Dermis blood vessel endothelial cell (primary cell): ENCODE measurements around the gene GULP1. TPM values are rescaled to one million over a fixed set of nuclear protein-coding genes. Genes with fewer than 3 reads are reported as not detected.
"Not testable (repeated sequence)": the region's sequence is repeated elsewhere in the genome, so short reads cannot be mapped to it uniquely, and the experiment has no call there.

ENCODE experiments used
- DNase-seq: peaks from one replicate; pipeline ENCODE4 v3.0.0; 2010
- total RNA-seq: library from RNA; depleted of rRNA; stranded (reverse); fragments of >200 nt; gene quantifications from 2 replicates; pipeline ENCODE4 v1.2.3, GENCODE V29; 2014

The GULP1 gene
- total RNA-seq, 1 donor from 2014 or later = 15.7 TPM

DNA sequence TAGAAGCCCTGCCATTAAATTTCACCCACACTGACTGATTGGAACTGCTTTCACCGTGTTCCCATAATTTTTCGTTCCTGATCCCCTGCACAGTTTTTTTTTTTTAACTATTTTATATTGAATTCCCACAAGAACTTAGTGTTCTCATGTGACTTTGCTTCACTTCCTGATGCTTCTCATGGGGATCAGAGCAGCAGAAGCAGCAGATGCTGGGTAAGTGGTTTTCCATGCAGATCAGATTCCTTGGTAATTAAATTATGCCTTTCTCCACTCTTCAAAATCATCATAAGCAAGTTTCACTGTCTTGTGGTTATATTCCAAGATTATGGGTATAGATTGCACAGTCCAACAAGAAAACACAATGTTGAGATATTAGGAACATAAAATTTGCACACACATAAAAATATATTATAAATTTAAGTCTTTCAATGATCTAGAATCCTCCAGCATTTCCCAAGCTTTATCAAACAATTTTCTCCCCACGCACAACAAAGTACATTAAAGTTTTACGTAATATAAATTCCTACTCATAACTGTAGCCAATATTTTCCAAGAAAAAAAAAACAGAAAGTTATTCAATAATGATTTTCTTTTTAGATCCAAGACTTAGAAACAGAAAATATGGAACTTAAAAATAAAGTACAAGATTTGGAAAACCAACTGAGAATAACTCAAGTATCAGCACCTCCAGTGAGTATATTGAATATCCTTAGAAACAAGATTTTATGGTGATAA, 277.9 kb downstream of the GULP1 start:
- DNase-seq = no peak

DNA sequence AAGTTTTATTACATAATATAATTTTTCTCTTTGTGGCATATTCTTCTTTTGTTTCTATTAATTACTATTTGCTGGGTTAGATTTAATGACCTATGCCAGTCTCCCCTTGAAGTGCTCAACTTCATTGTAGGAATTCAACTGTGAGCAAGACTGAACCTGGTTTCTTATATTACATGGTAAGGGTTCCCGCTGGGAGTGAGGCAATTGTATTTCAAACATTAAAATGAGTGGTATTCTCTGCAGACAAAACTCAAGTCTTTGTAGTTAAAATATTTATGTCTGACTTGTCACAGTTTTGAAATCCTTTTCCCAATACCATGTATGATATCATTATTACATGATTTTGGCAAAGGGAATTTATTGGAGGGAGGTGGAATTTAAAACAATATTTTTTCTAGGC, 278.7 kb downstream of the GULP1 start:
- no peak for DNase-seq

DNA sequence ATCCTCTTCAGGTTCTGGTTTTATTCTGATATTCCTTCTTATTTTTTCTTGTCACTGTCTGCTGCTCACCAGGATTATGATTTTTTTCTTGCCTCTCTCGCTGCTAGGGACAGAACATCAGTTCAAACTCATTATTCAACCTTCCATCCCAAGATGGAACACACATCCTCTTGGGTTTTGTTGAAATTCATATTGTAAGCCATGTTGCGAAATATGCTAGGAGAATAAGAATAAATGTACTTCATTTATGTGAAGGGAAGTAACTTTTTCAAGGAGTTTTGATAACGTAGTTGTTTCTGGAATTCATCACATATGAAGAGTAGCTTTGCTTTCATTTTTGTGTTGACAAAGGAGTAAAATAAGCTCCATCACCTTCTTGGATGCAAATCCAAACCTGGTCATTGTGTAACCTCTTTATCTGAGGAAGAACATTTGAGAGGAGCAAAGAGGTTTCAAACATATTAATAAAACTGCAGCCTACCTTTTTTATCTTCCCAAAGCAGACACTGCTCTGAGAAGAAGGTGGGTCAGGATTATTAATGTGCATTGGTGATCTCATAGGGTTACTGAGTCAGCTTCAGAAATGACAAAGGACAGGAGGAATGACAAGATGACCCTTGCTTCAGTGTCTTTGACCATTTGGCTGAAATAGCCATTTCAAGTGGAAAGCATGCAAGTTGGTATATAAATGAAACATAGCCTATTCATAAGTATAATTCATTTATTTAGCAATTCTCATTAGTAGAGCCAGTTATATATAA, 280.0 kb downstream of the GULP1 start:
- no peak for DNase-seq

DNA sequence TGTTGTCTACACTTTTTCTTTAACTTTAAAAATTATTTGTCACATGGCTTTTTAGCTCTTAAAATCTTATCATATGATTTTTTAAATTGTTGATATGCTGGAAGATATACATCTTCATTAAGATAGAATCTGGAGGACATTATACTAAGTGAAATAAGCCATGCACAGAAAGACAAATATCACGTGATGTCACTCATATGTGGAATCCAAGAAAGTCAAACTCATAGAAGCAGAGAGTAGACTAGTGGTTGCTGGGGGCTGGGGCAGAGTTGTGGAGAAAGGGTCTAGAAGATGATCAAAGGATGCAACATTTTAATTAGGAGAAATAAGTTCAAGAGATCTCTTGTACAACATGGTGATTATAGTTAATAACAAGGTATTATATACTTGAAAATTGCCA, 280.9 kb downstream of the GULP1 start:
- DNase-seq = no peak

DNA sequence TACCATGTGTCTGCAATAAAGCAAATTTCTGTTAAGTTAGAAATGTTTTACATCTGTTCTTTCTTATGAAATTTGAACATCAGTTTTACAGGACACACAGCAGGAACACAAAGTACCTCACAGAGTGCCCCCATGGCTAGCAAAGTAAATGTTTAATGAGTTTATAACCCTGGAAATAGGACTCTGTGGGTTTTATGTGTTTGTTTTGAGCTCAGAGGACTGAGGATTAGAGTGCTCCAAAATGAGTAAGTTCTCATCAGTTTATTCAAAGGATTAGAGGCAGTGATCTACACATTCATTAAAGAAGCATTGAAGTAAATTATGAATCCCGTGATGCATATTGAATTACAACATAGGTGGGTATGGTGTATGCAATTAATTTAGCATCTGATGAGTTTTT, 281.8 kb downstream of the GULP1 start:
- no peak for DNase-seq

DNA sequence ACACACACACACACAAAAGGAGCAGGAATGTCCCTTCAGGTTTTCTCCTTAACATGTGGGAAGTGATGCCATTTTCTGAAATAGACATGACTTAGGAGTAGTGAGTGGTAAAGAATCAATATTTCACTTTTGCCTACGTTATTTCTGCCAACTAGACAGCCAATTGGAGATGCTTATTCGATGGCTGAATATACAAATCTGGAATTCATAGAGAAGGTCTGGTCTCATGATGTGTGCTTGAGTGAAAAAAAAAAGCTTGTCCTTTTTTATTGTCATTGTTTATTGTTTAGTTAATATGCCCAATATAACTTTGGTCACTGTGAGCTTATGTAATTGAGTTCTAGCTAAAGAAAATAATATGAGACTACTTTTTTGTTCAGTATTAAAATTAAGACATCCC, 284.3 kb downstream of the GULP1 start:
- no peak for DNase-seq

DNA sequence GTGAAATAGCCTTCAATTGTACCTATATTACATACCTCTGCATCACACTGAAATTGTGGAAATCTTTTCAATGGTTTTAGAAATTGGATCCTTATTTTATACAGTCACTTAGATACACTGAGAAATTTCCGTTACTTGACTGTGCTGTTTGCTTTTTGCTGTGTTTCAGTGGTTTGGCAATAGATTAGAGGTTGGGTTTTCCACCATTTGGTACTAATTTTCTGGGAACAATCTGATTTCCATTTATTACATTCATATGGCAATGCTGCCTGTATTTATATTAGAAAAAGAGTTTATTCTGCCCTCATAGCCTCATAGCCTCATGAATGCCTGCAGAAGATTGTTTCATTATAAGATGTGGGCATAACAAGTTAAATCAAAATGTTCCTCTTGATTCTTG, 285.0 kb downstream of the GULP1 start:
- DNase-seq = no peak

DNA sequence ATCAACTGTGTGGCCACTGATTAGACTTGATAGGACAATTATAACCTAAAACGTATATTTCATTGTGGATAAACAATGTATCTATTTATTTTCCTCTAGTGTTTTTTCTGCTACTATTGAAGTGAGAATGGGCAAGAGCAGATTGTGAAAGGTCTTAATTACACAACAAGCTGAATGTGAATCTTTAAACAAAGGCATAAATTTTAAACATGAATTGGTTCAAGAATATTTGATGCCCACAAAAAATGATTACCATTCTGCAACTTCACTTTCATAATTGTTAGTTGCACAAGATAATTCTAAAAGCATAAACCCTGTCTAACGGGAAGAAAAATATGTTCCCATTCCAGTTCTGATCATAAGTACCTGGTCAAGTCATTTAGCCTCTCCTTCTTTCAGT, 285.6 kb downstream of the GULP1 start:
- DNase-seq = no peak

DNA sequence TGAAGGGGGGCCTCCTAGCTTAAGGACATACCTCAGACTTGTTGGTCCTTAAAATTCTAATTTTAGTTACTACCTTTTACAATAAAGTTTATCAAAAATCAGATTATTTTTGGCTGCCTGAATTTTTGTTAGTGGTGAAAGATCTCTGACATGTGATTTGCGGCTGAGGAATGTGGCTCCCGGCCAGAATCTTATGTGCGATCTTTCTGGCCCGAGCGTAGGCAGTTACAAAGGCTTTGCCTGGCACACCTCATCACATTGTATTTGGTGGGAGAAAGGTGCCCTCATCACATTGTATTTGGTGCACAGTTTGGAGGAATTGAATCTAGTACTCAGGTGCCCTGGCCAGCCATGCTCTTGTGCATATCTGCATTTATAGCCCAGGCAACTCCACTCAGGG, 289.1 kb downstream of the GULP1 start:
- DNase-seq = no peak

DNA sequence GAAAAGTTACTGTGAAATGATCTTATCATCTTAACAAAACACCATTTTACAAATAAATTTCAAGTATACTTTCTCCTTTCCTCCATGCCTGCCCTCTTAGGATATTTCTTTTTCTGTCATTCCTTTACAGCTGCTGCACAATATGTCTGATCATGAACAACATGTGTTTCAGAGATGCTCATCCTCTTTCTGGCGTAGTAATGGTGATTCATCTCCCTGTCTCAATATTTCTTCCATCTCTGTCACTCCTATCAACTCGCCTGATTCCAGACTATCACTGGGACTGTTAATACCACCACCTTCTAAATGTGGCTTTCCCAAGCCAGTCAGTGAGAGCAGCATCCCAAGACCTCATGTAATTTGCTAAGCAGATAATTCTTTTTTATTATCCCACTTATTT, 290.5 kb downstream of the GULP1 start:
- DNase-seq = no peak

DNA sequence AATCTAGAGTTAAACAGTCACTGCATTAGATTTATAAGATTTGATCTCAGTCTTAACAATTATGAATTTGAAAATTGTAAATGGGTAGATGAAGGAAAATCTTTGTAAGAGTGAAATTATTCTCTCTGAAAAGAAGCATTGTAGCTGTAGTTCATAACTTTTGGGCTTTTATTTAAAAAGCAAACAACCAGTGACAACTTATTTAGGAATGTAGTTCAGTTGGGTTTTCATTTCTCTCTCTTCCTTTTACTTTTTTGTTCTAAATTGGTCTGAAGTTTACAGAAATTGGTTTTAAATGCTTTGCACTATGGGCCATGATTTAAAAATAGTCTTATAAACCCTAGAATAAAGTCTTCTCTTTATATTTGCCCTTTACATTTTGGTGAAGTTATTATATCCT, 296.6 kb downstream of the GULP1 start:
- no peak for DNase-seq

DNA sequence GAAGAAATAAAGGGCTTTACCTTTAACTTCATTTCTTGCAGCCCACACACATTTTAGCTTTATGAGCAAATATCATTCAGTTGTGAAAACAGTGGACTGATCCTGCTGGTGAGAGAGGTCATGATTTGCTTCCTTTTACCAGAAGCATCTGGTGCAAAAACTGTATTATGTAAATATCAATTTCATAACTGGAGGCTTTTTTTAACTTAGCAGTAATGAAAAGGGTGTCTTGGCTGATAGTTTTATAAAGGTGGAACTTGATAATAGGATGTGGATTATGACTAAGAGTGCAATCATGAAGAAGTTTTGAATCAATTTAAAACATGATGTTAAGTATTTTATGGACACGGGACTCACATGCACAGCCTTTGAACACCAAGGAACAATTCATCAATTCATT, 304.4 kb downstream of the GULP1 start:
- peak; percentile 50 for DNase-seq

DNA sequence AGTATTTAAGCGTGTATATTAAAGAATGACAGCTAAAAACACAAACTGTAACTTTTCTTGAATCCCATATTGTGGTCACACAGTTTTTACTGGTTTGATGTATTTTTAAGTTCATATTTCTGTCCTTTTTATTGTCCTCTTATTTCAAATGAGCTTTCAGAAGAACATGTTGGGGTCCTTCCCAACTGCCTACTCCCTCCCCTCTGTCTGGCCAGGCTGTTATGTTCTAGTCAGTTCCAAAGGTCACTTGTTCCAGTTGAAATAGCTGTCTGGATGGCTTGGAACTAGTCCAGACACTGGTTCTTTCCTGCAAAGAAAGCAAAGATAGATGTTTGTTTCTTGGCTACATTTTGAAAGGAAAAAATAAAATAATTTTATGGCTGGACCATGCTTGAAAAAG, 306.9 kb downstream of the GULP1 start:
- peak; percentile 2 for DNase-seq

DNA sequence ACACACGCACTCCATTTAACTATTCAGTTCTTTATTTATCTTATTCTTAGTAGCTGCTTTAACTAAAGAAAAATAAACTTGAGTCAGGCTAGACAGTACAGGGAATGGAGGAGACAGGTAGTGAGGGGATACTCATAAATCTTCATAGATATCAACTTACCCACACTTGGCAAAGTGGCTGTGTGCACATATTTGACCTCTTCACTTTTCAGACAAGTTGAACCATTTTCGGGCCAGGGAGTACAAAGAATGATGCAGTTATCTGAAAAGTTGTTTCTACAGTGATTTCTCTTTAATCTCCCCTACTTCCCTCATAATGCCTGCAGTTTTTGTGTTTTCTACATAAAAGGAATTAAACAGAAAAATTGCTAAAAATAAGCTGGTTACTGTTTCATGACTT, 307.5 kb downstream of the GULP1 start:
- no peak for DNase-seq

DNA sequence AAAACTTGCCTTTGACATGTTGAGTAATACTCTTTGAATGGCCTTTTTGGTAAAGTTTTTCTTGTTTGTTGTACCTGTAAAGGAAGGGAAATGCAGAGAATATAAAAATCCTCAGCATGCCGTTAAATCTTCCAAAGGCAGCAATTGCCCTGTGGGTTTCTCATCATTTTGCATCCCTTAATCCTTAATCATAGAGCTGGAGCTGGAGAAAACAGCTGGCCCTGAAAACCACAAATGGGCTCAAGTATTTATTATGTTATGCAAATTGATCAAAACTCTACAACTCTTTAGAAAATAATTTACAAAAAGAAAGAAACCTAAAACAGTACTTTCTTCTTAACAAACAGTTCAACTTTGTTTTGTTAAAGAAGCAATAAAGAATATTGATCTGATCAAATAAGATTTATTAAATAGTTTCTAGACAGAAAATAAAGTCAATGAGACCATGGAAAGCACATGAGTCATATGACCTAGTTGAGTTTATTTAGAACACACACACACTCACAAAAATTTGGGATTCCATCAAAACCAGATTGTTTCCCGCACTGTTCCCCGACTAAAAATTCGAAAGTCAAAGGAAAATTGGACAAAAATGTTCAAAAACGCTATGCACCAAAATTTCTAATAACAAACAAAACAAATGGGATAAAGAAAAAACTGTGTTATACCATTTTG, 309.0 kb downstream of the GULP1 start:
- DNase-seq = no peak

DNA sequence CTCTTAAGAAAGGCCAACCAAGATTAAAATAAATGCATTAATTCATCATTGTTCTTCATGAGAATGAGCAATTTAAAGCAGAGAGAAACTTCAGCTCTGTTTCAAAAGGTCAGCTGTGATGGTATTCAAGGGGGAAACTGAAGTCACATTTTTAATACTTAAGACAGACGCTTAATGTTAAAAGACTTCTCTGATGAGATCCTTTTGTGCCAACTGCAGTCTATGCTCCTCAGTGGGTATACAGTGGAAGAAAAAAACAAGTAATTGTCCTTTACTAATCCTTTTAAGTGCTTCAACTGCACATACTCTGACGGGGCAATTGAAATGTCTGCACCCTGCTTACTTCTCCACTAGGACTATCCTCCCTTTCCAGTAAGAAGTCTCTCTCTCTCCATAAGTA, 309.7 kb downstream of the GULP1 start:
- DNase-seq = no peak

DNA sequence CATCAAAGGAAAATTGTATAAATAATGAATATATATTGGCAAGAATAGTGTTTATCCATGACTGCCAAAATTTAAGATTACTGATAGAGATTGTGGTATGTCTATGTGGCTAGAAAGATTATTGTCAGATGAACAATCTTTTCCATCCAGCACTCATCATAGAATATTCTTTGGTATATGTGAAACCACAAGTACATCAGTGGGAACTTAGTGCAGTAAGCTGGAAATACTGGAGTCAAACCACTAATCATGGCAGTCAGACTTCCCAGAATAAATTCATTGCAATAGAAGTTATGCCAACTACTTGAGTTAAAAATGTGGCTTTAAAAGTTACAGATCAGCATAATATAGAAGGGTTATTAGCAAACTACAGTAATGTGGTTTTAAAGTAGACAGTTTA, 310.3 kb downstream of the GULP1 start:
- no peak for DNase-seq

DNA sequence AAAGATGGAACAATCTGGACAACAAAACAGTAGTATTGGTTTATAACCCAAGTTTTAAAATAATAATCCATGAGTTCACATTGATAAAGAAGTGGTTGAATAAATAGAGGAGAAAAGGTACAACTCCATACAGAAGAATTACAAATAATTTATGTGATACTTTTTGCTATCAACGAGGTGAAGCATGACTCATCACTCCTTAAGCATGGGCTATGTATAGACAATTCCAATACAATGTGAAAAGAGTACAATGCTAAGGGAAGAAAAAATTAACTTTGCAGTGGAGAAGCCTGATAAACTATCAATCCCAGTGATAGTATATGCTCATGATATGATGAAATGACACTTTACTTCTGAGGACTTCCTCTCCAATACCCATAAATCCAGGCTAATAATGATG, 312.9 kb downstream of the GULP1 start:
- no peak for DNase-seq

DNA sequence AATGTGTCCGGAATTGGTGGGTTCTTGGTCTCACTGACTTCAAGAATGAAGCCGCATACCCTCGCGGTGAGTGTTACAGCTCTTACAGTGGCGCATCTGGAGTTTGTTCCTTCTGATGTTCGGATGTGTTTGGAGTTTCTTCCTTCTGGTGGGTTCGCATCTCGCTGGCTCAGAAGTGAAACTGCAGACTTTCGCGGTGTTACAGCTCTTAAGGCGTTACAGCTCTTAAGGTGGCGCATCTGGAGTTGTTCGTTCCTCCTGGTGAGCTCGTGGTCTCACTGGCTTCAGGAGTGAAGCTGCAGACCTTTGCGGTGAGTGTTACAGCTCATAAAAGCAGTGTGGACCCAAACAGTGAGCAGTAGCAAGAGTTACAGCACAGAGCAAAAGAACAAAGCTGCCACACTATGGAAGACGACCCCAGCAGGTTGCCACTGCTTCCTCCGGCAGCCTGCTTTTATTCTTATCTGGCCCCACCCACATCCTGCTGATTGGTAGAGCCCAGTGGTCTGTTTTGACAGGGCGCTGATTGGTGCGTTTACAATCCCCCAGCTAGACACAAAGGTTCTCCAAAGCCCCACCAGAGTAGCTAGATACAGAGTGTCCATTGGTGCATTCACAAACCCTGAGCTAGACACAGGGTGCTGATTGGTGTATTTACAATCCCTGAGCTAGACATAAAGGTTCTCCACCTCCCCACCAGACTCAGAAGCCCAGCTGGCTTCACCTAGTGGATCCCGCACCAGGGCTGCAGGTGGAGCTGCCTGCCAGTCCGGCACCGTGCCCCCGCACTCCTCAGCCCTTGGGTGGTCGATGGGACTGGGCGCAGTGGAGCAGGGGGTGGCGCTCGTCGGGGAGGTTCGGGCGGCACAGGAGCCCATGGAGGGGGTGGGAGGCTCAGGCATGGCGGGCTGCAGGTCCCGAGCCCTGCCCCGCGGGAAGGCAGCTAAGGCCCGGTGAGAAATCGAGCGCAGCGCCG, 314.2 kb downstream of the GULP1 start:
- not testable (repeated sequence) for DNase-seq

DNA sequence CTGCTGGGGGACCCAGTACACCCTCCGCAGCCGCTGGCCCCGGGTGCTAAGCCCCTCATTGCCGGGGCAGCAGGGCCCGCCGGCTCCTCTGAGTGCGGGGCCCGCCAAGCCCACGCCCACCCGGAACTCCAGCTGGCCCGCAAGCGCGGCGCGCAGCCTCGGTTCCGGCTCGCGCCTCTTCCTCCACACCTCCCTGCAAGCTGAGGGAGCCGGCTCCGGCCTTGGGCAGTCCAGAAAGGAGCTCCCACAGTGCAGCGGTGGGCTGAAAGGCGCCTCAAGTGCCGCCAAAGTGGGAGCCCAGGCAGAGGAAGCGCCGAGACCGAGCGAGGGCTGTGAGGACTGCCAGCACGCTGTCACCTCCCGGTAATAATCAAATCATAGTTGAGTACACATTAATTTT, 314.9 kb downstream of the GULP1 start:
- DNase-seq = not testable (repeated sequence)

DNA sequence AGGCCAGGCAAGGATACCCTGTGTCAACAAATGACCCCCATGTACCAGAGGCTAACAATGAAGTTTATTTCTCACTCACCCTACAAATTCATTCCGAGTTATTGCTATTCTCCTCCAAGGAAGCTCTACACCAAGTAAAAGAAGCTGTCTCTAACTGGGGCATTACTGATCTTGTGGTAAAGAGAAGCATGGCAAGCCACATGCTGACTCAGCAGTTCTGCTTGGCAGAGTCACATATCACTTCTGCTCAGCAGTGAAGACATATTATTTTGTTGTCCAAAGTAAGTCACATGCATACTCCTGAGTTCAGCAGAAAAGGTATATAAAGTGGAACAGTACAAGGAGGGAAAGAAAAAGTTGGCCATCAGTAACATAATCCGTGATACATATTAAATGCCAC, 315.8 kb downstream of the GULP1 start:
- DNase-seq = no peak

DNA sequence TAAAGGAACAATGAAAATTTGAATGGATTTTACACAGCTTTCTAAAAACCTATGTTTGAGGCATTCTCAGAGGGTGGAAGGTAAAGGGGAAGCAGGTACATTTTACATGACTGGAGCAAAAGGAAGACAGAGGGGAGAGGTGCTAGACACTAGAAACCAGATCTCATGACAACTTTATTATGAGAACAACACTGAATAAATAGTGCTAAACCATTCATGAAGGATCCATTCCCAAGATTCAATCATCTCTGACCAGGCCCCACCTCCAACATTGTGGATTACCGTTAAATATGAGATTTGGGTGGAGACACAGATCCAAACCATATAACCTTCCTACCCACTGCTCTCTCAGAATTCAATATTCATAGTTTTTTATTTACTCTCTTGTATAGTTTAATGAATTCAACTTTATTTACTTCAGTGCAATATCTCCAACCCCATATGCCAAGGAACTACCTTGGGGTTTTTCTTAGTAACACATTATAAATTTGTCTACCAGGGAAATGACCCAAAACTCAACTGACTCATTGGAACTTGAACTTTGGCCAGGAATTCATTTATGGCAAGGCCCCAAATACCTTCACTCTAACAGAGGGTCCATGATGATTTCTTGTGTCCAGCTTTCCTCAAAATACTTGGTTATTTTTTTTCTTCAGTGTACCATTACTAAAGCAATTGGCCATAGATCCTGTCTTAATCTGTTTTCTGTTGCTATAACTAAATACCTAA, 317.8 kb downstream of the GULP1 start:
- no peak for DNase-seq
